Renal pelvis (tissue), 4 donors: ENCODE results near the gene LRRC4C. TPM values are rescaled to one million over a fixed set of nuclear protein-coding genes. Genes with fewer than 3 reads are reported as not detected.

ENCODE experiments used
- DNase-seq: peaks from one replicate; pipeline ENCODE4 v3.0.0-alpha.2; 2013
- polyA plus RNA-seq, 3 donors: library from polyadenylated mRNA; unstranded; fragments of 120-200 nt; gene quantifications; one replicate each; pipeline ENCODE4 v1.2.1, GENCODE V29; 2013; ENCODE audit not compliant: insufficient read length in 3 of 3

Gene LRRC4C
- polyA plus RNA-seq, 3 donors, result 13.1 to 13.8 (median 13.3) TPM

- no peak for DNase-seq
These were observed 324.5 kb downstream of the LRRC4C start for GRCh38 chr11:41134971-41135370.

- no peak for DNase-seq
These were observed 326.4 kb downstream of the LRRC4C start for GRCh38 chr11:41133023-41133422.

GRCh38 chr11:41121600-41121999, 337.9 kb downstream of the LRRC4C start:
- no peak for DNase-seq

- no peak for DNase-seq
These were observed 340.0 kb downstream of the LRRC4C start for GRCh38 chr11:41119484-41119883.

- no peak for DNase-seq
These were observed 340.9 kb downstream of the LRRC4C start for GRCh38 chr11:41118521-41118920.

- no peak for DNase-seq
These were observed 342.5 kb downstream of the LRRC4C start for GRCh38 chr11:41116970-41117369.

- DNase-seq, result no peak
These were observed 344.4 kb downstream of the LRRC4C start for GRCh38 chr11:41115066-41115465.

- no peak for DNase-seq
These were observed 346.3 kb downstream of the LRRC4C start for GRCh38 chr11:41113160-41113559.

- no peak for DNase-seq
These were observed 348.9 kb downstream of the LRRC4C start for GRCh38 chr11:41110527-41110926.

GRCh38 chr11:41102471-41102870, 357.0 kb downstream of the LRRC4C start:
- no peak for DNase-seq

- no peak for DNase-seq
These were observed 359.8 kb downstream of the LRRC4C start for GRCh38 chr11:41099654-41100053.

GRCh38 chr11:41085123-41085522, 374.3 kb downstream of the LRRC4C start:
- DNase-seq, result no peak

- no peak for DNase-seq
These were observed 377.6 kb downstream of the LRRC4C start for GRCh38 chr11:41081756-41082285.

- DNase-seq, result no peak
These were observed 385.1 kb downstream of the LRRC4C start for GRCh38 chr11:41074318-41074717.

GRCh38 chr11:41065432-41065831, 394.0 kb downstream of the LRRC4C start:
- no peak for DNase-seq

- DNase-seq, result no peak
These were observed 401.3 kb downstream of the LRRC4C start for GRCh38 chr11:41058138-41058537.

- no peak for DNase-seq
These were observed 402.4 kb downstream of the LRRC4C start for GRCh38 chr11:41056892-41057569.

- no peak for DNase-seq
These were observed 405.6 kb downstream of the LRRC4C start for GRCh38 chr11:41053894-41054293.

- DNase-seq, result no peak
These were observed 407.4 kb downstream of the LRRC4C start for GRCh38 chr11:41051919-41052635.

GRCh38 chr11:41050791-41051190, 408.7 kb downstream of the LRRC4C start:
- no peak for DNase-seq

- no peak for DNase-seq
These were observed 412.2 kb downstream of the LRRC4C start for GRCh38 chr11:41047229-41047628.

- no peak for DNase-seq
These were observed 414.2 kb downstream of the LRRC4C start for GRCh38 chr11:41045266-41045665.

GRCh38 chr11:41044747-41045146, 414.7 kb downstream of the LRRC4C start:
- DNase-seq, result no peak
